ENCODE measurements around the gene CTNNBL1.
"Not testable (repeated sequence)": the region's sequence is repeated elsewhere in the genome, so short reads cannot be mapped to it uniquely, and the experiment has no call there.

Gene CTNNBL1

DNA sequence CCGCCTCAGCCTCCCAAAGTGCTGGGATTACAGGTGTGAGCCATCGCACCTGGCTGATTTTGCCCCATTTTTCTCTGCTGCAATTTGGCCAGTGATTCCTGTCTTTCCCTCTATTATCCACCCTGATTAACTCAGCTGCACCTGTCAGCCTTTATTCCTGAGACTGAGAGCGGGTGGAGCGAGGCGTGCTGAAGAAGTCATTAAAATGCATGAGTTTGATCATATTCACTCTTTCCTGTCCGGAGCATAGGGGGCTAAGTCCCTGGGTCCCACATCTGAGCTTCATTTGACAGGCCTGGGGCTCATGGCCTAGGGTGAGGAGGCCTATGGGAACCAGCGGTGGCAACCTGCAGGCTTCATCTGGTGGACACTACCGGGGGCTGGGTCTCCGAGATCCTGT, 25.7 kb upstream of the CTNNBL1 start:
- H3K4me3 ChIP-seq = no peak overlapping the region
- in situ Hi-C loops (cut with MboI; ENCODE audit: low sequenced_read_pairs) = no loop called here
- peaks cover 11% of the 10 kb centered on the region; the same call in 1 of the 2 replicates for H3K27me3 ChIP-seq (ENCODE audit: low read depth)
- no peaks in the 10 kb centered on the region for H3K36me3 ChIP-seq (replicated peaks)
- no peak for DNase-seq (ENCODE audit: low spot score in 2 of 2)
- H3K4me1 ChIP-seq = no peaks in the 10 kb centered on the region
- peaks cover 6% of the 10 kb centered on the region for H3K9me3 ChIP-seq

DNA sequence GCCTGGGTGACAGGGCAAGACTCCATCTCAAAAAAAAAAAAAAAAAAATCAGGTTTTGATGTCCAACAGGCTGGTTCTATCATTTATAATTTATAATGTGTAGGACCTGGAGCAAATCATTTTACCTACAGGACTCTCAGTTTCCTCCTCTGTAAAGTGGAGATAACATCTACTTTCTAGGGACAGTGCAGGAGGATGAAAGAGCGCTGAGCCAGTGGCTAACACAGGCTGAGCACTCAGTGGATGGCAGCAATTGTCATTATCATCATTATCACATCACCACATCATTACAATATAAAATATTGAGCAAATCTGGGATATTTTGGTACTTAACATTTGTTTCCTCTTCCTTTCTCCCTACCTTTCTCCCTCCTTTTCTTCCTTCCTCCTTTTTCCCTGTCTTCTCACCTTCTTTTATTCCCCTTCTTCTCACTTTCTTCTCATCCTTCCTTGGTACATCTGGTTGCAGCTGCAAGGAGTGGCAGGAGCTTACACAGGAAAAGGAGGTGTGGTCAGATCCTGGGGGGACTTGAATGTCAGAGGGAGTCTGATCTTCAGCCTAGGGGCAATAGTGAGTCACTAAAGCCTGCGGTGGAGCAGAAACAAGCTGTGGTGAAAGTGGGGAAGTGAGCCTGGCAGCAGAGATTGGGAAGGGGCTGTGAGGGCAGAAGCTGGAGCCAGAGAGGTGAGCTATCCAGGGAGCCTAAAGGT, 24.6 kb upstream of the CTNNBL1 start:
- DNase-seq (ENCODE audit: low spot score in 2 of 2) = no peak
- Histone ChIP-seq H3K9me3 (peaks cover 6% of the 10 kb centered on the region), H3K27me3 (ENCODE audit: low read depth) (peaks cover 11% of the 10 kb centered on the region; the same call in 1 of the 2 replicates), H3K36me3 (replicated peaks) (no peaks in the 10 kb centered on the region), H3K4me1 (no peaks in the 10 kb centered on the region), H3K4me3 (no peak overlapping the region)
- in situ Hi-C loops (cut with MboI; ENCODE audit: low sequenced_read_pairs) = no loop called here

DNA sequence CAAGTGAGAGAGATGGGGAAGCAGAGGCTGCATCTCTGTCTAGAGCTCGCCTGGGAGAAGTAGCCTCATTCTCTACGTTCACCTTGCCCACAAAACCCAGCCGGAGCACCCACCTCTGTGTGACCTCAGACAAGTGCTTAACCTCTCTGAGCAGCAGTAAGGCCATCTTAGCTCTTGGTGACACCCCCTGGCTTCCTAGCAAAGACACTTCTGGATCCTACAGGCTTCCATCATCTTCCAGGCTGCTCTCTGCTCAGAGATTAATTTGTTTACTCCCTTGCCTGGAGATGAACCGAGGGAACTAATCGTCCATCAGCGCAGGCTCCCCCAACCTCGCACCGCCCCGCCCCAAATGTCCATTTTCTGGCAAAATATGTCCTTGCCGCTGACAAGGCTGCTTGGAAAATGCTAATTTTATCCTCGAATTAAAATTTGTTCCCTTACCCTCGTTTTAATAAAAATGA, 24.0 kb upstream of the CTNNBL1 start:
- no peak overlapping the region for H3K4me3 ChIP-seq
- H3K27me3 ChIP-seq (ENCODE audit: low read depth) = peaks cover 11% of the 10 kb centered on the region; the same call in 1 of the 2 replicates
- H3K36me3 ChIP-seq (replicated peaks) = no peaks in the 10 kb centered on the region
- DNase-seq (ENCODE audit: low spot score in 2 of 2) = no peak
- in situ Hi-C loops (cut with MboI; ENCODE audit: low sequenced_read_pairs) = no loop called here
- peaks cover 3% of the 10 kb centered on the region for H3K9me3 ChIP-seq
- no peaks in the 10 kb centered on the region for H3K4me1 ChIP-seq

DNA sequence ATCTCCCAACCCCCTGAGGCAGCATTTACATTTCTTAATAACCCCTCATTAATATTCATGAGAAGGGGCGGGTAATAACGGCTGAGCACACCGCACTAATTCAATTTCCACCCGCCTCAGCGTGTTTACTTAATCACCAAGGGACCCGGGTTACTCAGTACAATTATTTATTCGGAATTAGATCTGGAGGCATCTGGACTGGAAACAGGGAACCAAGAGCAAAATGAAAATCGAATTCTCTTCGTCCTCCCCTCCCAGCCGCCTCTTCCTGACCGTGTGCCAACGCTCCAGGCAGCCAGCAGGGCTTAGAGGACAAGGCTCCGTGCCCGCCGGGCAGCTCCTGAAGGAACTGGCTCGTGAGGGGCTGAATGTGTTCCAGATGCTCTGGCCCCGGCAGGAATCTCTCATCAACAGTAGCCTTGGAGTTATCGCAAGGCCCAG, 23.5 kb upstream of the CTNNBL1 start:
- in situ Hi-C loops (cut with MboI; ENCODE audit: low sequenced_read_pairs) = no loop called here
- Histone ChIP-seq H3K36me3 (replicated peaks) (no peaks in the 10 kb centered on the region), H3K27me3 (ENCODE audit: low read depth) (peaks cover 11% of the 10 kb centered on the region; the same call in 1 of the 2 replicates), H3K4me3 (no peak overlapping the region), H3K4me1 (no peaks in the 10 kb centered on the region), H3K9me3 (peaks cover 3% of the 10 kb centered on the region; the same call in 1 of the 2 replicates)
- DNase-seq (ENCODE audit: low spot score in 2 of 2) = no peak

DNA sequence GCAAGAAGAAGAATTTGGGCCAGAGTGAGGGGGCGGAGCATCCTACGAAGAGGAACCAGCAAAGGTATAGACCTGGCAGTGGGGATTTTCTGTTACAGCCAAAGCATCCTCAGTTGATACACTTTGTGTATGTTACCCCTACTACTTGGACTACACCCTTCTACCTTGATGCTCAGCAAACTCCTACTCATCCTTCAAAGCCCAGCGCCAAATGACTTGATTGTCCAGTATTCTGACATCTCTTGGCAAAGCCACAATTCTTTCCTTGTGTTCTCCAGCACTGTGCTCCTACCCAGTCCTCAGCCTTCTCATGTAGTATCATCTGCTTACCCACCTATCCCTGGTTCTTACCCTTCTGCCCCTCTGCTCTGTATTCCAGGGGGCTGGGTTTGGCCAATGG, 21.7 kb upstream of the CTNNBL1 start:
- Histone ChIP-seq H3K27me3 (ENCODE audit: low read depth) (peaks cover 11% of the 10 kb centered on the region), H3K4me3 (no peak overlapping the region), H3K4me1 (no peaks in the 10 kb centered on the region), H3K36me3 (replicated peaks) (no peaks in the 10 kb centered on the region), H3K9me3 (no peaks in the 10 kb centered on the region)
- in situ Hi-C loops (cut with MboI; ENCODE audit: low sequenced_read_pairs) = no loop called here
- no peak for DNase-seq (ENCODE audit: low spot score in 2 of 2)

DNA sequence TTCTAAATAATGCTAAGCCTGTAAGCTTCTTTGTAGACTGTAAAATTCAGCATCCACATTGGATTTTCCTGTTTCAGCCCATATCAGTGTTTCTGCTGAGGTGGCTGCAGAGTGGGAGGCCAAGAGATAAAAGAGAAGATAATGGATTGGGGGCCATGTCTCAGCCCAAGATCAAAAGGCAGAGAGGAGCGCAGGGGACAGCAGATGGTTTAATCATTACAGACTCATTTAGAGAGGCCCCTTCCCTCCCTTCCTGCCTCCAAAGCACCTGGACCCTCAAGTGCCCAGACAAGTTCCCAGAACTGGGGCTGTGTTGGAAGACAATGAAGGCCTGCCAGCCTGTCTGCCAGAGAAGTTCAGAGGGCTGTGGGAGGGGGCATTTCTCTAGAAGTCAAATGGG, 20.4 kb upstream of the CTNNBL1 start:
- Histone ChIP-seq H3K27me3 (ENCODE audit: low read depth) (peaks cover 20% of the 10 kb centered on the region), H3K4me3 (no peak overlapping the region), H3K36me3 (replicated peaks) (no peaks in the 10 kb centered on the region), H3K9me3 (no peaks in the 10 kb centered on the region), H3K4me1 (no peaks in the 10 kb centered on the region)
- DNase-seq (ENCODE audit: low spot score in 2 of 2) = no peak
- in situ Hi-C loops (cut with MboI; ENCODE audit: low sequenced_read_pairs) = no loop called here

DNA sequence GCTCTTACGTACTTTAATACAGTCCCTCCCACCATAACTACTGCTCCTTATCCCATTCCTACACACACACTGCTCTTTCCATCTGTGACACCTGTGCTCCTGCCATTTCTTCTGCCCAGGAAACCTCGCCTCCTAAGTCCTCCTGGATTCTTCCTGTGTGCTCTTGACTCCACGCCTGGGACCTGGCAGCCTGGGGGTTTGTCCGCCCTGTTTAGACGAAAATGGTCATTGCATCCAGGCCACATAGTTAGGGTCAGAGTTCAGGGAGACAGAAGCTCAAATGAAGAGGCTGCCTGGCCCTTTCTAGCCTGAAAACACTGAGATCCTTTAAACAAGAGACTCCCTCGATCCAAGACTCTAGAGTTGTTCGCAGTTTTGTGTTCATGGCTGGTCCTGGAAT, 17.4 kb upstream of the CTNNBL1 start:
- DNase-seq (ENCODE audit: low spot score in 2 of 2) = no peak
- H3K4me1 ChIP-seq = no peaks in the 10 kb centered on the region
- peaks cover 11% of the 10 kb centered on the region for H3K27me3 ChIP-seq (ENCODE audit: low read depth)
- H3K4me3 ChIP-seq = no peak overlapping the region
- no peaks in the 10 kb centered on the region for H3K9me3 ChIP-seq
- no peaks in the 10 kb centered on the region for H3K36me3 ChIP-seq (replicated peaks)
- in situ Hi-C loops (cut with MboI; ENCODE audit: low sequenced_read_pairs) = no loop called here

DNA sequence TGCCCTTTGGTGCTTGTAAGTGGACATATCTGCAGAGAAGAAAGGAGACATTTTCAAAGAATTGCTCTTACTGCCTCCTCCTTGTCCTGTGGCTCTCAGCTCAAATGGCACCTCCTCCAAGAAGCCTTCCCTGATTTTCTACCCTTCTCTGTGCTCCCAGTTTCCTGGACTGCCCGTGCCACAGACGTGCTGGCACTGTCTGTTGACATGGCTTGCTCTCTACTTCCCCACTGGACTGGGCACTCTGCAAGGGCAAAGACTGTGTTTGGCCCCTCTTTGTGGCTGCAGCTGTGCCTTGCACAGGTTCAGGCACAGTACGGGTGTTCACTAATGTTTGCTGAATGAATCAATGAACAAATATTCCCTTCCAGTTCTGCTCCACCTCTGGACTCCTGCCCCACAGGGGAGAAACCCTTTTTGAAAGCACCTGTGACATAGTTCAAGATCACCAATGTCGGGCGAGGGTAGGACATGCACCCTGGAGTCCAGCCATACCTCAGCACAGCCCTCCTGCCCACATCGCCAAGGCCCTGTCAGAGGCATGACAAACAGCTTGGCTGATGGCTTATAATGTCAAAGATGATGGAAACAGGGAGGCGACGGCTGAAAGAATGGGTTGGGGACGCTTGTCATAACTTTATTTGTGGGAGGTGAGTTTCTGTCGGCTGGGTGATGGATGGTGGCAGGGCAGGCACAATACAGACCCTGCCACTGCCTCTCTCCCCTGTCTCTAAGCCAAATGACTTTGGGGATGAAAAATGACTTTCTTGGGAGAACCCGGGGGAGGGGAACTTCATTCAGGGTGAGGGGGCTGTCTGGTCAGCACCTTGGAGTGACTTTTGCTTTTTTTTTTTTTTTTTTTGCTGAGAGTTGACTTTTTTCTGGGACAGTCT, 15.6 kb upstream of the CTNNBL1 start:
- DNase-seq (ENCODE audit: low spot score in 2 of 2) = no peak
- no peaks in the 10 kb centered on the region for H3K4me1 ChIP-seq
- no peak overlapping the region for H3K4me3 ChIP-seq
- H3K9me3 ChIP-seq = no peaks in the 10 kb centered on the region
- in situ Hi-C loops (cut with MboI; ENCODE audit: low sequenced_read_pairs) = no loop called here
- peaks cover 9% of the 10 kb centered on the region for H3K27me3 ChIP-seq (ENCODE audit: low read depth)
- H3K36me3 ChIP-seq (replicated peaks) = no peaks in the 10 kb centered on the region

DNA sequence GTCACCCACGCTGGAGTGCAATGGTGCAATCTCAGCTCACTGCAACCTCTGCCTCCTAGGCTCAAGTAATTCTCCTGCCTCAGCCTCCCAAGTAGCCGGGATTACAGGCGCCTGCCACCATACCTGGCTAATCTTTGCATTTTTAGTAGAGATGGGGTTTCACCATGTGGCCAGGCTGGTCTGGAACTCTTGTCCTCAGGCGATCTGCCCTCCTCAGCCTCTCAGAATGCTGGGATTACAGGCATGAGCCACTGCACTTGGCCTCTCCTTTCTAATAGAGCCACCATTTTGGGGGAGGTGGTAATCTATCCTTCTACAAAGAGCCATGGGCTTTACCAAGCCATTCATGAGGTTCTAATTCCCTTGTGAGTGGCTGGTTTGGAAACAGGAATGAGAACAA, 14.1 kb upstream of the CTNNBL1 start:
- H3K36me3 ChIP-seq (replicated peaks); in situ Hi-C loops (cut with MboI; ENCODE audit: low sequenced_read_pairs); H3K4me3 ChIP-seq; H3K9me3 ChIP-seq; H3K4me1 ChIP-seq; DNase-seq (ENCODE audit: low spot score in 2 of 2): not testable (repeated sequence)
- H3K27me3 ChIP-seq (ENCODE audit: low read depth) = peaks cover 12% of the 10 kb centered on the region

DNA sequence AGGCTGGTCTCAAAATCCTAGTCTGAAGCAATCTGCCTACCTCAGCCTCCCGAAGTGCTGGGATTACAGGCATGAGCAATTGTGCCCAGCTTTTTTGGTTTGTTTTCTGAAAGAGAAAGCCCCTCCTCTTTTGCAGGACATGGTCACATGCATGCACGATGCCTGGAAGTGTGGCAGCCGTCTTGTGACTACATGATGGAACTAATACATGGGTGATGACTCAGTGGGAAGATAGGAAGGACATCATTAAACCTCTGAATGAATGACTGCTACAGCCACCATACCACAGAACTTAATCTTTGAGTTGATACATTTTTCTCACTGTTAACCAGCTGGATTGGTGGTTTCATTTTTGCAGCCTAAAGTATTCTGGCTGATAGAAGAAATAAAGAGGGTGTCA, 13.4 kb upstream of the CTNNBL1 start:
- DNase-seq (ENCODE audit: low spot score in 2 of 2) = no peak
- Histone ChIP-seq H3K27me3 (ENCODE audit: low read depth) (peaks cover 17% of the 10 kb centered on the region), H3K4me1 (no peaks in the 10 kb centered on the region), H3K4me3 (no peak overlapping the region), H3K36me3 (replicated peaks) (no peaks in the 10 kb centered on the region), H3K9me3 (no peaks in the 10 kb centered on the region)
- in situ Hi-C loops (cut with MboI; ENCODE audit: low sequenced_read_pairs) = no loop called here

DNA sequence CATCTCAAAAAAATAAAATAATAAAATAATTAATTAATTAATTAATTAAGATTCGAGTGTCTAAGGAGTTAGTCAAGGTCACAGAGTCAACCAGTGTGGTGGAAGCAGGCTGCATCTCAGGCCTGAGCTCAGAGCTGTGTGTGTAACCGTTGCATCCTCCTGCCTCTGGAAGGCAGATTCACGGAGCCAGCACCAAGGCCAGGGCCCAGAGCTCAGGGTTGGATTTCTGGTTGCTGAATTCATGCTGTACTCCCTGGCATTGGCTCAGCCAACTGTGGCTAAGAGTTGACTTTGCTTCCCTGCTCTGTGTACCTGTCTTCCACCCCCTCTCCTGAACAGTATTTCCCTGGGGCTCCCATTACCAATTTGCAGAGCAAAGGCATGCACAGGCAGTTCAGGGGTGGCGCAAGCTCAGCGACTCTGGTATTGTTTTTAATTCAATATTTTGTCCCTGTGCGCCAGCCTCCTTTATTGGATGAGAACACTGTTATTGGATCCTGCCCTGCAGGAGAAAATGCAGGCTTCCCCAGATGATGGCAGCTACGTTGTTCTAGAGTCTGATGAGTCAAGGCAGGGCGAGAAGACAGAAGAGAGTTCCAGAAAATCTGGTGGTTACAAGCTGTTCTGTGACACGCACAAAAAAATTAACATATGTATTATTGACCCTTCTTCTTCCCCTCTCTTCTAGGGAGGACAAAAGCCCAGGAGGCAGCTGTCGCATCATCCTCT, 12.3 kb upstream of the CTNNBL1 start:
- no peaks in the 10 kb centered on the region for H3K4me1 ChIP-seq
- no peak for DNase-seq (ENCODE audit: low spot score in 2 of 2)
- no peaks in the 10 kb centered on the region for H3K36me3 ChIP-seq (replicated peaks)
- no peak overlapping the region for H3K4me3 ChIP-seq
- H3K27me3 ChIP-seq (ENCODE audit: low read depth) = peaks cover 21% of the 10 kb centered on the region
- in situ Hi-C loops (cut with MboI; ENCODE audit: low sequenced_read_pairs) = no loop called here
- no peaks in the 10 kb centered on the region for H3K9me3 ChIP-seq

DNA sequence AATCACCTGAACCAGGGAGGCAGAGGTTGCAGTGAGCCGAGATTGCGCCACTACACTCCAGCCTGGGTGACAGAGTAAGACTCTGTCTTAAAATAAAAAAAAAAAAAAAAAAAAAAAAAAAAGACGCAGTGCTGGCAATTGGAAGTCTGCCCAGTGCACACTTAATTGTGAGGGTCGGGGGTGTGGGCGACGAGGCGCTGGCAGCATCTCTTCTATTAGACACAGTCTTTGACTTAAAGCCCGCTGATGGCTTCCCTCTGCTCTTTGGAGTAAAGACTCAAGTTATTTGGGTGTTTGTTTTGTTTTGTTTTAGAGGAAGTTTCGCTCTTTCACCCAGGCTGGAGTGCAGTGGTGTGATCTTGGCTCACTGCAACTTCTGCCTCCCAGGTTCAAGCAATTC, 10.7 kb upstream of the CTNNBL1 start:
- DNase-seq (ENCODE audit: low spot score in 2 of 2); in situ Hi-C loops (cut with MboI; ENCODE audit: low sequenced_read_pairs); H3K4me1 ChIP-seq: not testable (repeated sequence)

DNA sequence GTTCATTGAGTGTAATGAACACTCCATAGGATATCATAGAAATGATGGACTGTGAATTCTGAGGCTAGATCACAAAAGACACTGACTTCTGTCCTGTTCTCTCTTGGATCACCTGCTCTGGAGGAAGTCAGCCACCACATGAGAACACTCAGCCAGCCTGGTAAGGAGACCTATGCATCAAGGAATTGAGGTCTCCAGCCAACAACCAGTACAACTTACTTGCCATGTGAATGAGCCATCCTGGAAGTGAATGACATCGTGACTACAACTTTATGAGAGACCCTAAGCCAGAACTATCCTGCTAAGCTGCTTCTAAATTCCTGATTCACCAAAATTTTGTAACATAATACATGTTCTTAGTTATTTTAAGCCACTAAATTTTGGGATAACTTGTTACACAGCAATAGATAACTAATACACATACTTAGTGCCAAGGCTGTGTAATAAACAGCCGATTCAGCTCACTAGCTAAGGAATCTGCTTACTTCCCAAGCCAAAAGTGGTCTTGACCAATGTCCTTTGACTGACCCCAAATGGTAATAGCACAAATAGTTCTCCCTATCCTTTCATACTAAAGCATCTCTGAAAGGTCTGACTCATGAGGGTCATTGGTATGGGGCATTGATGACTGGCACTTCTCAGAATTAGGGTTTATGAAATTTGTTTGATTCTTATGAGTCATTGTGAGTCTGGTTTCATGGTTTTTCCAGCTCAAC, 6.9 kb upstream of the CTNNBL1 start:
- in situ Hi-C loops (cut with MboI; ENCODE audit: low sequenced_read_pairs) = no loop called here
- Histone ChIP-seq H3K9me3 (no peaks in the 10 kb centered on the region), H3K36me3 (replicated peaks) (no peaks in the 10 kb centered on the region), H3K4me1 (no peaks in the 10 kb centered on the region), H3K4me3 (no peak overlapping the region), H3K27me3 (ENCODE audit: low read depth) (peaks cover 27% of the 10 kb centered on the region)
- DNase-seq (ENCODE audit: low spot score in 2 of 2) = no peak

More for the DNA sequence above, 10.7 kb upstream of the CTNNBL1 start:
- H3K27me3 ChIP-seq (ENCODE audit: low read depth) = peaks cover 16% of the 10 kb centered on the region
- not testable (repeated sequence) for H3K4me3 ChIP-seq; H3K36me3 ChIP-seq (replicated peaks); H3K9me3 ChIP-seq

All from HAP-1 (cell line).